ENCODE data around the gene S100A4. TPM values are rescaled to one million over a fixed set of nuclear protein-coding genes. Genes with fewer than 3 reads are reported as not detected.

The S100A4 gene
- total RNA-seq, 6 experiments from 2014 or later = 7.6 to 21.6 (median 14.0) TPM

- ATAC-seq = no peak
- no peak for DNase-seq
- Histone ChIP-seq H3K36me3 (no peaks in the 10 kb centered on the region), H3K4me1 (peaks cover 0 to 8% (median 2%) of the 10 kb centered on the region in 4 donors), H3K27ac (no peak overlapping the region), H3K27me3 (no peaks in the 10 kb centered on the region), H3K9me3 (no peaks in the 10 kb centered on the region), H3K4me3 (no peak overlapping the region)
- TF ChIP-seq POLR2A (IDR thresholded peaks at IDR 0.05) = no peak
- no peak for TF ChIP-seq CTCF (IDR thresholded peaks at IDR 0.05)
- intact Hi-C loops (cut with DNase I) = no loop called here
- WGBS (ENCODE audit: insufficient coverage, low coverage, low lambda C conversion rate, missing lambda C conversion rate) = 100% methylated on average over 2 of the region's 3 CpGs
Measured at GRCh38 chr1:153509036-153509435, 36.6 kb downstream of the S100A4 start.

GRCh38 chr1:153507926-153508583, 37.6 kb downstream of the S100A4 start:
- peaks cover 0 to 8% (median 2%) of the 10 kb centered on the region in 4 donors for H3K4me1 ChIP-seq
- TF ChIP-seq CTCF (IDR thresholded peaks at IDR 0.05) (no peak), POLR2A (IDR thresholded peaks at IDR 0.05) (no peak)
- no peak overlapping the region for H3K27ac ChIP-seq
- ATAC-seq = no peak
- intact Hi-C loops (cut with DNase I) = no loop called here
- no peak for DNase-seq
- H3K27me3 ChIP-seq = no peaks in the 10 kb centered on the region
- H3K36me3 ChIP-seq = no peaks in the 10 kb centered on the region
- no peak overlapping the region for H3K4me3 ChIP-seq
- no peaks in the 10 kb centered on the region for H3K9me3 ChIP-seq
- WGBS (ENCODE audit: insufficient coverage, low coverage, low lambda C conversion rate, missing lambda C conversion rate) = 84% methylated on average over 8 of the region's 11 CpGs

- Histone ChIP-seq H3K36me3 (no peaks in the 10 kb centered on the region), H3K9me3 (no peaks in the 10 kb centered on the region), H3K27ac (no peak overlapping the region), H3K27me3 (no peaks in the 10 kb centered on the region), H3K4me3 (no peak overlapping the region), H3K4me1 (peaks cover 0 to 8% (median 2%) of the 10 kb centered on the region in 4 donors)
- DNase-seq (peak; percentile 72 to 75 (median 73)), ATAC-seq (peak; percentile 63 to 90 (median 82))
- 75% methylated on average over 3 of the region's 7 CpGs for WGBS (ENCODE audit: insufficient coverage, low coverage, low lambda C conversion rate, missing lambda C conversion rate)
- intact Hi-C loops (cut with DNase I) = no loop called here
- no peak for TF ChIP-seq POLR2A (IDR thresholded peaks at IDR 0.05)
- TF ChIP-seq CTCF (IDR thresholded peaks at IDR 0.05) = no peak
Measured at GRCh38 chr1:153506831-153507413, 38.7 kb downstream of the S100A4 start.

GRCh38 chr1:153506386-153506785, 39.2 kb downstream of the S100A4 start:
- Histone ChIP-seq H3K27ac (no peak overlapping the region), H3K4me1 (peaks cover 0 to 8% (median 2%) of the 10 kb centered on the region in 4 donors), H3K4me3 (no peak overlapping the region), H3K36me3 (no peaks in the 10 kb centered on the region), H3K27me3 (no peaks in the 10 kb centered on the region), H3K9me3 (no peaks in the 10 kb centered on the region)
- intact Hi-C loops (cut with DNase I) = no loop called here
- DNase-seq = no peak
- WGBS (ENCODE audit: insufficient coverage, low coverage, low lambda C conversion rate, missing lambda C conversion rate) = 84% methylated on average over 3 of the region's 5 CpGs
- ATAC-seq = no peak
- TF ChIP-seq CTCF (IDR thresholded peaks at IDR 0.05) (no peak), POLR2A (IDR thresholded peaks at IDR 0.05) (no peak)
